Ramos (cell line): Measurements from ENCODE around the gene GFOD1.

Experiments used
- in situ Hi-C: fragments of 300-500 bp; cut with MboI; formaldehyde crosslinking; loops from one replicate; pipeline ENCODE4 v1.14.3; 2022; ENCODE audit warnings: low sequenced_read_pairs; ENCODE audit not compliant: unreplicated experiment

Gene GFOD1

GRCh38 chr6:13368079-13368730 lies 119.2 kb downstream of the GFOD1 start:
- in situ Hi-C loops, result no loop called here

- in situ Hi-C loops, result no loop called here
Observed at GRCh38 chr6:13367396-13367795, 120.0 kb downstream of the GFOD1 start.

GRCh38 chr6:13365320-13365719 lies 122.1 kb downstream of the GFOD1 start:
- in situ Hi-C loops, result no loop called here

- in situ Hi-C loops, result no loop called here
Observed at GRCh38 chr6:13364842-13365241, 122.6 kb downstream of the GFOD1 start.

- in situ Hi-C loops, result no loop called here
Observed at GRCh38 chr6:13362412-13362811, 125.0 kb downstream of the GFOD1 start.

- in situ Hi-C loops, result no loop called here
Observed at GRCh38 chr6:13360671-13361540, 126.5 kb downstream of the GFOD1 start.

- in situ Hi-C loops, result no loop called here
Observed at GRCh38 chr6:13359287-13359686, 128.1 kb downstream of the GFOD1 start.

- in situ Hi-C loops, result no loop called here
Observed at GRCh38 chr6:13358511-13358910, 128.9 kb downstream of the GFOD1 start.

- in situ Hi-C loops, result no loop called here
Observed at GRCh38 chr6:13357551-13358075, 129.8 kb downstream of the GFOD1 start.

- in situ Hi-C loops, result no loop called here
Observed at GRCh38 chr6:13355999-13356785, 131.2 kb downstream of the GFOD1 start.

- in situ Hi-C loops, result no loop called here
Observed at GRCh38 chr6:13355043-13355945, 132.1 kb downstream of the GFOD1 start.

GRCh38 chr6:13354331-13355042 lies 132.9 kb downstream of the GFOD1 start:
- in situ Hi-C loops, result no loop called here

GRCh38 chr6:13352165-13352564 lies 135.2 kb downstream of the GFOD1 start:
- in situ Hi-C loops, result no loop called here

- in situ Hi-C loops, result no loop called here
Observed at GRCh38 chr6:13351271-13351670, 136.1 kb downstream of the GFOD1 start.

- in situ Hi-C loops, result no loop called here
Observed at GRCh38 chr6:13349811-13350506, 137.4 kb downstream of the GFOD1 start.

GRCh38 chr6:13348334-13349113 lies 138.9 kb downstream of the GFOD1 start:
- in situ Hi-C loops, result no loop called here

GRCh38 chr6:13346245-13346644 lies 141.2 kb downstream of the GFOD1 start:
- in situ Hi-C loops, result no loop called here
